CD14-positive monocyte (primary cell): ENCODE results near the gene SOX5. TPM values are rescaled to one million over a fixed set of nuclear protein-coding genes. Genes with fewer than 3 reads are reported as not detected.

Experiments
- DNase-seq, 3 donors: peaks; one replicate each; pipeline ENCODE4 v3.0.0-alpha.2; 2011 to 2022
- H2AFZ ChIP-seq: 2 replicates; pipeline ENCODE4 v1.6.0; 2012; ENCODE audit warnings: mild to moderate bottlenecking, low read depth, low read length, inconsistent platforms; ENCODE audit not compliant: insufficient read depth, poor library complexity, severe bottlenecking
- H3K27ac ChIP-seq, 2 donors: 1 replicate in 1 of 2; 2 replicates in 1 of 2; pipeline ENCODE4 v1.5.1; 2012 to 2013; ENCODE audit warnings: low read length in 2 of 2, control low read depth in 1 of 2, inconsistent platforms in 1 of 2, low read depth in 1 of 2, mild to moderate bottlenecking in 1 of 2
- H3K27me3 ChIP-seq, 2 donors: one replicate each; pipeline versions ENCODE4 v1.6.0 to v1.6.1; 2011 to 2013; ENCODE audit warnings: low read length in 2 of 2; ENCODE audit not compliant: control insufficient read depth in 2 of 2, insufficient read depth in 2 of 2
- H3K36me3 ChIP-seq, 2 donors: replicated peaks in 1 of 2; 1 replicate in 1 of 2; 2 replicates in 1 of 2; pipeline versions ENCODE4 v1.5.1 to v1.6.1; 2012 to 2013; ENCODE audit warnings: low read length in 2 of 2, control low read depth in 1 of 2, inconsistent platforms in 1 of 2, mild to moderate bottlenecking in 1 of 2; ENCODE audit not compliant: insufficient read depth in 2 of 2, control insufficient read depth in 1 of 2
- H3K4me1 ChIP-seq, 2 donors: 1 replicate in 1 of 2; 2 replicates in 1 of 2; pipeline versions ENCODE4 v1.5.1 to v1.6.1; 2012 to 2013; ENCODE audit warnings: low read length in 2 of 2, control low read depth in 1 of 2, inconsistent platforms in 1 of 2, mild to moderate bottlenecking in 1 of 2, moderate library complexity in 1 of 2; ENCODE audit not compliant: insufficient read depth in 2 of 2, control insufficient read depth in 1 of 2
- H3K4me2 ChIP-seq: replicated peaks from 2 replicates; pipeline ENCODE3; 2012; ENCODE audit warnings: low read length, moderate library complexity, mild to moderate bottlenecking; ENCODE audit not compliant: poor library complexity, severe bottlenecking; ENCODE audit errors: extremely low read depth
- H3K4me3 ChIP-seq, 3 experiments: fragments of 200-600 bp in 1 of 3; sonication (generic) in 1 of 3; replicated peaks in 1 of 3; 1 replicate in 2 of 3; 2 replicates in 1 of 3; pipeline ENCODE4 v1.5.1; 2011 to 2013; ENCODE audit warnings: low read length in 3 of 3, mild to moderate bottlenecking in 3 of 3, control low read depth in 2 of 3, low read depth in 2 of 3, inconsistent platforms in 1 of 3, moderate library complexity in 1 of 3
- H3K79me2 ChIP-seq: 2 replicates; pipeline ENCODE4 v1.6.0; 2012; ENCODE audit warnings: mild to moderate bottlenecking, control low read depth, inconsistent platforms, low read length, moderate library complexity; ENCODE audit not compliant: insufficient read depth
- H3K9ac ChIP-seq: 2 replicates; pipeline ENCODE4 v1.6.0; 2017; ENCODE audit warnings: low read length, mild to moderate bottlenecking; ENCODE audit not compliant: insufficient read depth, poor library complexity, severe bottlenecking
- H3K9me3 ChIP-seq, 2 donors: replicated peaks in 1 of 2; 1 replicate in 1 of 2; 2 replicates in 1 of 2; pipeline versions ENCODE4 v1.5.1 to v1.6.1; 2012 to 2013; ENCODE audit warnings: low read length in 2 of 2, control low read depth in 1 of 2; ENCODE audit not compliant: control insufficient read depth in 1 of 2, insufficient read depth in 1 of 2
- H4K20me1 ChIP-seq: 2 replicates; pipeline ENCODE4 v1.6.0; 2012; ENCODE audit warnings: mild to moderate bottlenecking, low read length, control low read depth, moderate library complexity; ENCODE audit not compliant: insufficient read depth
- H3K27ac Mint-ChIP-seq, 7 donors: one replicate each; pipeline ENCODE4 v1.8.0; 2020; ENCODE audit warnings: mild to moderate bottlenecking in 7 of 7, mixed read lengths in 7 of 7, moderate library complexity in 6 of 7, inconsistent platforms in 2 of 7
- H3K27me3 Mint-ChIP-seq, 3 donors: one replicate each; pipeline ENCODE4 v1.8.0; 2021 to 2022; ENCODE audit warnings: low read depth in 3 of 3, mild to moderate bottlenecking in 3 of 3, mixed read lengths in 3 of 3, moderate library complexity in 3 of 3, inconsistent platforms in 1 of 3
- H3K36me3 Mint-ChIP-seq, 2 donors: one replicate each; pipeline ENCODE4 v1.8.0; 2020; ENCODE audit warnings: mixed read lengths in 2 of 2, inconsistent platforms in 1 of 2, mild to moderate bottlenecking in 1 of 2
- H3K4me1 Mint-ChIP-seq: one replicate; pipeline ENCODE4 v1.8.0; 2020; ENCODE audit warnings: mild to moderate bottlenecking, mixed read lengths
- H3K4me3 Mint-ChIP-seq, 2 donors: one replicate each; pipeline ENCODE4 v1.8.0; 2020; ENCODE audit warnings: mild to moderate bottlenecking in 2 of 2, mixed read lengths in 2 of 2, moderate library complexity in 1 of 2
- H3K9me3 Mint-ChIP-seq, 7 donors: one replicate each; pipeline ENCODE4 v1.8.0; 2020 to 2022; ENCODE audit warnings: mixed read lengths in 7 of 7, mild to moderate bottlenecking in 6 of 7, moderate library complexity in 6 of 7, inconsistent platforms in 2 of 7
- WGBS: methylation state at CpG from one replicate; pipeline ENCODE4 v1.1.5; 2013; ENCODE audit warnings: missing lambda C conversion rate; ENCODE audit not compliant: insufficient coverage; 5-methylcytosine and 5-hydroxymethylcytosine counted together
- intact Hi-C, 2 donors: fragments of 100-400 bp; cut with micrococcal nuclease; formaldehyde crosslinking; loops; one replicate each; pipeline versions ENCODE4 v1.15.0 to v1.15.1; 2023
- polyA plus RNA-seq, 3 donors: library from polyadenylated mRNA; depleted of rRNA in 1 of 3; unstranded in 2 of 3; stranded (reverse) in 1 of 3; fragments of 300-500 nt in 2 of 3; fragments of >200 nt in 1 of 3; fragmentation: Illumina TruSeq in 2 of 3; gene quantifications; 1 replicate in 2 of 3; 2 replicates in 1 of 3; pipeline ENCODE4 v1.2.3, GENCODE V29; 2012 to 2021
- TF ChIP-seq, protein P1 (sequence below): fragments of 200-600 bp; IDR thresholded peaks from one replicate; pipeline ENCODE4 v1.8.0; 2022; ENCODE audit warnings: antibody characterized with exemption, mild to moderate bottlenecking

SOX5 gene
- polyA plus RNA-seq, 3 donors, result not detected

DNA sequence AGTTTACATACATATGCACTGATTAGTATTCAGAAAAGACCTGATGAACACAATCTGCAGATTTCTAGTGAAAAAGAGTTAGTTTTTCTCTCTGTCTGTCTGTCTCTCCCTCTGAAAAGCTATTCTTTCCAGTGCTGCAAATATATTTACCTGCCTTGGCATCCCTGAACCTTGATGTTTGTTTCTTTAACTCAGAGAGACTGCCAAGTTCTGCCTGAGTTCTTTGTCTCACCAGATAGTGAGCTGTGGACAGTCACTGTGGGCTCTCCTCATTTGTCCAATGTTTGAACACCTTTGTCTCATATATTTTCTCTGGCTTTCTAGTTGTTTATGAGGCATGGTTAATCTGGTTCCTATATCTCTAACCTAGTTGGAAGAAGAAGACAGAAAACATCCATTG is 250.4 kb downstream of the SOX5 start:
- TF ChIP-seq, protein P1, sequence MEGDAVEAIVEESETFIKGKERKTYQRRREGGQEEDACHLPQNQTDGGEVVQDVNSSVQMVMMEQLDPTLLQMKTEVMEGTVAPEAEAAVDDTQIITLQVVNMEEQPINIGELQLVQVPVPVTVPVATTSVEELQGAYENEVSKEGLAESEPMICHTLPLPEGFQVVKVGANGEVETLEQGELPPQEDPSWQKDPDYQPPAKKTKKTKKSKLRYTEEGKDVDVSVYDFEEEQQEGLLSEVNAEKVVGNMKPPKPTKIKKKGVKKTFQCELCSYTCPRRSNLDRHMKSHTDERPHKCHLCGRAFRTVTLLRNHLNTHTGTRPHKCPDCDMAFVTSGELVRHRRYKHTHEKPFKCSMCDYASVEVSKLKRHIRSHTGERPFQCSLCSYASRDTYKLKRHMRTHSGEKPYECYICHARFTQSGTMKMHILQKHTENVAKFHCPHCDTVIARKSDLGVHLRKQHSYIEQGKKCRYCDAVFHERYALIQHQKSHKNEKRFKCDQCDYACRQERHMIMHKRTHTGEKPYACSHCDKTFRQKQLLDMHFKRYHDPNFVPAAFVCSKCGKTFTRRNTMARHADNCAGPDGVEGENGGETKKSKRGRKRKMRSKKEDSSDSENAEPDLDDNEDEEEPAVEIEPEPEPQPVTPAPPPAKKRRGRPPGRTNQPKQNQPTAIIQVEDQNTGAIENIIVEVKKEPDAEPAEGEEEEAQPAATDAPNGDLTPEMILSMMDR, result no peak
- peaks cover 0 to 6% (median 3%) of the 10 kb centered on the region in 7 donors for H3K9me3 Mint-ChIP-seq
- no peaks in the 10 kb centered on the region for H3K4me1 ChIP-seq
- no peak overlapping the region for H3K4me2 ChIP-seq
- DNase-seq, result no peak
- H4K20me1 ChIP-seq, result no peaks in the 10 kb centered on the region
- no peaks in the 10 kb centered on the region for H3K9me3 ChIP-seq
- H3K27ac Mint-ChIP-seq, result no peak overlapping the region
- H3K27me3 ChIP-seq, result no peaks in the 10 kb centered on the region
- intact Hi-C loops, result no loop called here
- H3K4me3 Mint-ChIP-seq, result no peak overlapping the region
- no peak overlapping the region for H2AFZ ChIP-seq
- H3K4me1 Mint-ChIP-seq, result no peaks in the 10 kb centered on the region
- no peak overlapping the region for H3K9ac ChIP-seq
- H3K36me3 Mint-ChIP-seq, result no peaks in the 10 kb centered on the region
- peaks cover 0 to 1% (median 0%) of the 10 kb centered on the region in 3 donors for H3K27me3 Mint-ChIP-seq
- no peak overlapping the region for H3K4me3 ChIP-seq
- no peaks in the 10 kb centered on the region for H3K36me3 ChIP-seq
- H3K79me2 ChIP-seq, result no peaks in the 10 kb centered on the region
- H3K27ac ChIP-seq, result no peak overlapping the region

DNA sequence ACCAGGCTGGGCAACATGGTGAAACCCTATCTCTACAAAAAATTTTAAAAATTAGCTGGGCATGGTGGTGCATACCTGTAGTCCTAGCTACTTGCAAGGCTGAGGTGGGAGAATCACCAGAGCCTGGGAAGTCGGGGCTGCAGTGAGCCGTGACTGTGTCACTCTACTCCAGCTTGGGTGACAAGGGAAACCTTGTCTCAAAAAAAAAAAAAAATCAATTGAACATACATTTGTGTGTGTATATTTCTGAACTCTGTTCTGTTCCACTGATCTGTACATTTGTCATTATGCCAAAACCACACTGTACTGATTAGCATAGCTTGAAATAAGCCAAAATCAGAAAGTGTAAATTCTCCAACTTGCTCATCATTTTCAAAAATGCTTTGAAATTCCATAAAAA is 254.6 kb downstream of the SOX5 start:
- no peaks in the 10 kb centered on the region for H3K79me2 ChIP-seq
- H3K9ac ChIP-seq, result no peak overlapping the region
- H2AFZ ChIP-seq, result no peak overlapping the region
- no peaks in the 10 kb centered on the region for H4K20me1 ChIP-seq
- H3K9me3 ChIP-seq, result peaks cover 0 to 4% of the 10 kb centered on the region in 2 donors
- Mint-ChIP-seq H3K27ac (no peak overlapping the region), H3K9me3 (peaks cover 0 to 12% (median 4%) of the 10 kb centered on the region in 7 donors), H3K36me3 (no peaks in the 10 kb centered on the region), H3K4me1 (no peaks in the 10 kb centered on the region), H3K27me3 (no peaks in the 10 kb centered on the region), H3K4me3 (no peak overlapping the region)
- no peak overlapping the region for H3K27ac ChIP-seq
- no peak overlapping the region for H3K4me2 ChIP-seq
- H3K27me3 ChIP-seq, result no peaks in the 10 kb centered on the region
- TF ChIP-seq, protein P1, result no peak
- no peak overlapping the region for H3K4me3 ChIP-seq
- DNase-seq, result no peak
- H3K4me1 ChIP-seq, result no peaks in the 10 kb centered on the region
- no peaks in the 10 kb centered on the region for H3K36me3 ChIP-seq
- WGBS, result no CpG with 5 or more reads among the region's 2 CpGs
- intact Hi-C loops, result no loop called here
